ENCODE data around the gene CGN. TPM values are rescaled to one million over a fixed set of nuclear protein-coding genes. Genes with fewer than 3 reads are reported as not detected.

The CGN gene
- total and polyA plus RNA-seq, 2 experiments from 2014 or later: 11.8 to 37.0 TPM

- TF ChIP-seq ZNF331 (CRISPR knock-in tag; IDR thresholded peaks at IDR 0.05; ENCODE audit: low read depth) (no peak), NANOG (IDR thresholded peaks at IDR 0.05; ENCODE audit: borderline replicate concordance) (no peak), CREB1 (CRISPR knock-in tag; IDR thresholded peaks at IDR 0.05; ENCODE audit: low read depth) (no peak), ZNF462 (CRISPR knock-in tag; IDR thresholded peaks at IDR 0.05) (no peak), EZH2 (IDR thresholded peaks at IDR 0.05; ENCODE audit: low read depth, unreplicated experiment) (no peak)
Measured at GRCh38 chr1:151474745-151475144, 36.4 kb upstream of the CGN start (continued).

- DNase-seq (ENCODE audit: low spot score): no peak
- no peak overlapping the region for H3K4me3 ChIP-seq
- ATAC-seq: no peak
- no peak overlapping the region for H3K4me3 Mint-ChIP-seq
- H3K27ac ChIP-seq (ENCODE audit: low read depth): no peak overlapping the region
- H3K27me3 ChIP-seq (ENCODE audit: insufficient read depth): no peaks in the 10 kb centered on the region
- no peaks in the 10 kb centered on the region for H3K9me3 Mint-ChIP-seq
- peaks cover 13% of the 10 kb centered on the region; the same call in 2 of the 3 replicates for H3K4me1 Mint-ChIP-seq
- H3K36me3 Mint-ChIP-seq (ENCODE audit: low read depth): no peaks in the 10 kb centered on the region
- H3K9me2 ChIP-seq (ENCODE audit: insufficient read depth): no peaks in the 10 kb centered on the region
- no peaks in the 10 kb centered on the region for H3K36me3 ChIP-seq (ENCODE audit: insufficient read depth)
- peaks cover 2% of the 10 kb centered on the region for H3K27me3 Mint-ChIP-seq (ENCODE audit: insufficient read depth, low read depth, poor library complexity)
- H3K27ac Mint-ChIP-seq: no peak overlapping the region
- no peaks in the 10 kb centered on the region for H3K79me2 ChIP-seq (replicated peaks; ENCODE audit: insufficient read depth)
- H3K4me1 ChIP-seq (ENCODE audit: insufficient read depth): no peaks in the 10 kb centered on the region
- H3F3A ChIP-seq (replicated peaks; ENCODE audit: low read depth): no peaks in the 10 kb centered on the region
- H3K4me2 ChIP-seq: no peak overlapping the region
- peak overlapping the region; percentile 83 for H2AFZ ChIP-seq
- H4K20me1 ChIP-seq (replicated peaks; ENCODE audit: insufficient read depth): no peaks in the 10 kb centered on the region
- TF ChIP-seq ZNF114 (CRISPR knock-in tag; IDR thresholded peaks at IDR 0.05): no peak
- TF ChIP-seq EZH2phosphoT487 (IDR thresholded peaks at IDR 0.05; ENCODE audit: unreplicated experiment): no peak
- no peak for TF ChIP-seq CTCF (conservative IDR thresholded peaks at IDR 0.05; ENCODE audit: low read depth in 2 of 2)
- TF ChIP-seq CREB1 (CRISPR knock-in tag; IDR thresholded peaks at IDR 0.05; ENCODE audit: low read depth): no peak
- no peak for TF ChIP-seq ZNF462 (CRISPR knock-in tag; IDR thresholded peaks at IDR 0.05)
Measured at GRCh38 chr1:151475175-151475574, 36.0 kb upstream of the CGN start.

Data from GM23338 (cell line).